GM10847 (cell line): ENCODE measurements around the gene PTPRN2.

Experiments used
- POLR2A ChIP-seq: IDR thresholded peaks from 2 replicates; pipeline ENCODE4 v1.6.1; 2011; ENCODE audit not compliant: insufficient read length; ENCODE audit errors: extremely low read depth

Gene PTPRN2

DNA sequence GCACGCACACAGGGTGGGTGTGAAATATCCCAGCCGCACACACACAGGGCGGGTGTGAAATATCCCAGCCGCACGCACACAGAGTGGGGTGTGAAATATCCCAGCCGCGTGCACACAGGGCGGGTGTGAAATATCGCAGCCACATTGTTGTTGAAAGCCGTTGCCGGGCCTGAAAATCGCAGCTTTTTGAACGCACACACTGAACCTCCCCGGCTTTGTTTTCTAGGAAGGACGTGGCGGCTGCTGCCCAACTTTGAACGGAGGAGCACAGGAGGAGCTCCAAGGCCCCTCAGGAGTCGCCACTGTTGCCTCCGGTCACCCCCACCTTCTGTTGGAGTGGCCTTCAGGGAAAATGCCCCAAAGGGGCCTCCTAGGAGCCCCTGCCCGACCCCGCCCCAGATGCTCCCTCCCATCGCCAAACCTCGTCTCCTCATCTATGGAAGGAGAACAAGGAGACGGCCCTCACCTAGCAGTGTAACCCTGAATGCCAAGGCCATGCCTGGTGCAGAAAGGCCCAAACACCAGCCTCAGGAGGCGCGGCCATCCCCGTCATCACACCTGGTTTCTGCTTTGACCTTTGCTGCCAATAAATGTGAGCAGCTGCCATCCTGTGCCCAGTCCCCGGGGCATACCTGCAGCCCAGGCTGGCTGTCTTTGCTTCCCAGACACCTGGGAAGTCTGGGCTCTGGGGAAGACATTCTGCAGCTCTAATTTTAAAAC is 318.6 kb downstream of the PTPRN2 start:
- no peak for TF ChIP-seq POLR2A

- no peak for TF ChIP-seq POLR2A
Measured at GRCh38 chr7:158267742-158268435, 319.7 kb downstream of the PTPRN2 start.

DNA sequence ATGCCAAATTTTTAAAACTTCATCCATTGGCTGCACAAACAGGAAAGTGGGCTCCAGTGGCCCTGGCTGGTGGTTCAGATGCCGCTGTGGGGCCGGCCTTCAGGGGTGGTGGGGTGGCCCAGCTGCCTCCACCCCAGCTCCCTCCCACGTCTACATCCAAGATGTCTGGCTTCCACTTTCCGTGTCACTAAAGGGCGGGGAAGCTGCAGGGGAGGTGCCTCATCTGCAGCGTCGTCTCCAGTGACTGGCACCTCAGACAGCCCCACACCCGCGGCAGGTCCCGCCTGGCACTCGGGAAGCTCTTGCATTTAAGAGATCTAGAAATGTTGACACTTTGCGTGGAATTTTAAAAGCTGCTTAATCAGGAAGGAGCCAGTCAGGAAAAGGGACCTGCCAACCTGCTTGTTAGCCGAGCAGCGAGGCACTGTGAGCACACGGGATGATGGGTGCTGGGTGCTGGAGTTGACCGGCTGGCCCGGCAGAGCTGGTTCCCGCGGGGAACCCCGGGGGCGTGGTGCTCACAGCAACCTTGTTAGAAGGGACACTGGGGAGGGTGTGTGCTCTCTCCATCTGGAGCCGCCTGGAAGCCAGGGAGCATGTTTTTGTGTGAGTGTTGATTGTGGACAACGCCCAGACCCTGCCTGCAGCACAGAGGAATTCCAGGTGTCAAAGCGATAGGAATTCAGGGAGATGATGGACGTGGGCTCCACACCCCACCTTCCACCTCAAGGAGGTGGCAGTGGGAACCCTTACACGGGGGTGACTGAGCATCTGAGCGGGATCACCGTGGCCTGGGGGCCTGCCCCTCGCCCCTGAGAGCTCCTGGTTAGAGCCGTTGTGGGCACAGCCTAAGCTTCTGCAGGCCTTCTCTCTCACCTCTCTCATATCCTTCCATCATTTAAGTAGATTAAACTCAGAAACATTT is 320.5 kb downstream of the PTPRN2 start:
- TF ChIP-seq POLR2A = no peak

DNA sequence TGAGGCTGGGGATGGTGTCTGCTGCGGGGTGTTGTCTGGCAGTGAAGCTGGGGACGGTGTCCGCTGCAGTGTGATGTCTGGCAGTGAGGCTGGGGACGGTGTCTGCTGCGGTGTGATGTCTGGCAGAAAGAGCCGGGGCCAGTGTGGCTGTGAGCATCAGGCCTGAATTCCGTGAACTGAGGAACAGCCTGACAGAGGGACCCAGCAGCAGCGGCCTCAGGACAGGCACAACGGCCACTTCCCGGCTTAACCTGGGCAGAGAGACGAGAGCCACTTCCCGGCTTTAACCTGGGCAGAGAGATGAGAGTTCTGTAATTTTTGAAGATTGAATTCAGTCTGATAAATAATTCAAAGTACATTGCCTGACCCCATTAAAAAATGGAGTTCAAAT is 321.2 kb downstream of the PTPRN2 start:
- no peak for TF ChIP-seq POLR2A

- no peak for TF ChIP-seq POLR2A
Measured at GRCh38 chr7:158265743-158266080, 321.9 kb downstream of the PTPRN2 start.

DNA sequence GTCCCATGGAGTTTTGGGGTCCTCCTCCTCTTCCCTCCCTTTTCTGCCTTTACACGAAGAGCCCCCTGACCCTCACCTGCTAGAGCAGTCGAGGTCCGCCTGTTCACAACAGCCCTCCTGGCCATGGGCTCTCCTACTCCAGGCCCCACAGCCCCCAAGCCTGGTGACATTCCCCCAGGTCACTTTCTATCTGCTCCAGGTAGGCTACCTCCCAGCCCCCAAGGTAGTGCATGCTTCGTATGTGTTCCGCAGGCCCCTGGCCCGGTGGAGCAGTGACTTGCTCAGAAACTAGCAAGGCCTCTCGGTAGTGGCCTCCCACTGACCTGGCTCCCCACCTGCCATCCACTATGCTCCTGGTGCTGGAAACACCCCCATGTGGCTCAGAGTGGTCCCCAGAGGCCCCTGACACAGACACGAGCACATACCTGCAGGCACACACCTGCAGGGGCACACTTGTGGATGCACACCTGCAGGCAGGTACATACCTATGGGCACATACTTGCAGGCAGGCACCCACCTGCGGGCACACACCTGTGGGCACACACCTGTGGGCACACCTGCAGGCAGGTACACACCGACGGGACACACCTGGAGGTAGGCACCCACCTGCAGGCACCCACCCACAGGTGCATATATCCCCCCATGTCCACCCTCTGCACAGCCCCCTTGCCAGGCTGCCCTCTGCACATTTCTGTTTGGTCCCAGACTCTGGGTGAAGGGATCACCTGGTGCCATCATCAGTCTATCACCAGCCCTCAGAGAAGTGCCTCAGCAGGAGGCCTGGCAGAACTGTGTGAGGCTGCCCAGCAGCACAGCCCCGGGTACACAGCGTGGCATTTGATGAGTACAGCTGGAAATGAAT is 322.5 kb downstream of the PTPRN2 start:
- TF ChIP-seq POLR2A = no peak

GRCh38 chr7:158263964-158264748 is 323.5 kb downstream of the PTPRN2 start:
- no peak for TF ChIP-seq POLR2A

- no peak for TF ChIP-seq POLR2A
Measured at GRCh38 chr7:158263110-158263963, 324.3 kb downstream of the PTPRN2 start.

DNA sequence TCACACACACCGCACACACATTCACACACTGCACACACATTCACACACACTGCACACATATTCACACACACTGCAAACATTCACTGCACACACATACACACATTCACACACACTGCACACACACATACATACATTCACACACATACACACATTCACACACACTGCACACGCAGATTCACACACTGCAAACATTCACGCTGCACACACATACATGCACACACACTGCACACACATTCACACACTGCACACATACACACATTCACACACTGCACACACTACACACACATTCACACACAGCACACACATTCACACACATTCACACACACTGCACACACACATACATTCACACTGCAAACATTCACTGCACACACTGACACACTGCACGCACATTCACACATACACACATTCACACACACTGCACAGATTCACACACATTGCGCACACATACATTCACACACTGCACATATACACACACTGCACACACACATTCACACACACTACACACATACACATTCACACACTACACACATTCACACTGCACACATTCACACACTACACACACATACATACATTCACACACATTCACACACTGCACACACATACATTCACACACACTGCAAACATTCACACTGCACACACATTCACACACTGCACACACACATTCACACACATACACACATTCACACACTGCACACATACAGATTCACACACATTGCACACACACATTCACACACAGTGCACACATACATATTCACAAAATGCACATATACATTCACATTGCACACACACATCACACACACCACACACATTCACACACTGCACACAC is 325.1 kb downstream of the PTPRN2 start:
- TF ChIP-seq POLR2A = no peak

DNA sequence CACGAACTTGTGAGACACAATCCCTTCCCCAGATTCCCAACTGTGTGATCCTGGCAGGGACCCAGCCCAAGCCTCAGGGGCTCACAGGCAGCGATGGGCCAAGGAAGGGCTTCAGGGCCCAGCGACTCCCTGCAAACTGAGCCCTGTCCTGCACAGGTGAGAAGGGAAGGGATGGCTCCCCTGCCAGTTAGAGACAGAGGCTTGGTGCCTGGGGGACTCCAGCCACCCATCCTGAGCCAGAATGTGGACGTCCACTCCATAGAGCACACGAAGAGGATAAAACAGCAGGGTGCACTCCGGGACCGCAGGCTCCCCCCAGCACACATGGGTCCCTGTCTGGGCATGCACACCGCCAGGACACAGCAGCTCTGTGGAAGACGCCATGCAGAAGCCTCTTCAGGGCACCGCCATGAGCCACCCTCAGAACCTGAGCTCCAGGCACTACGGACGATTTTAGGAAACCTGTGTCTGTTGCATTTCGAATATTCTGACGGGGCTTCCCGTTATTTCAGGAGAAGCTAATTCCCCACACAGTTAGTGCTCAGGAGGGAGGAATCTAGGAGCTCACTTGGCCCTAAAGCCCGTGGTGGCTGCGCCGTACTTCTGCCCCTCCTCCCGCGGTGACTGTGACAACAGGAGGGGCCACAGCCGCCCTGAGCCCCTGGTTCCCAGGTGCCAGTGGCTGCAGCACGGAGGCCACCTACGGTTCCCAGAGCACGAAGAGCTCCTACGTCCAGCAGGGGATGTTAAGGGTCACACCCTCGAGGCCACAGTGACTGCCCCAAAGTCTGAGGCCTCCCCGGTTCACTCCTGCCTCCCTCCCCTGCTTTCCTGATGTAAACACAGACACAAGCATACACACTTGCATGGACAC is 326.0 kb downstream of the PTPRN2 start:
- no peak for TF ChIP-seq POLR2A

DNA sequence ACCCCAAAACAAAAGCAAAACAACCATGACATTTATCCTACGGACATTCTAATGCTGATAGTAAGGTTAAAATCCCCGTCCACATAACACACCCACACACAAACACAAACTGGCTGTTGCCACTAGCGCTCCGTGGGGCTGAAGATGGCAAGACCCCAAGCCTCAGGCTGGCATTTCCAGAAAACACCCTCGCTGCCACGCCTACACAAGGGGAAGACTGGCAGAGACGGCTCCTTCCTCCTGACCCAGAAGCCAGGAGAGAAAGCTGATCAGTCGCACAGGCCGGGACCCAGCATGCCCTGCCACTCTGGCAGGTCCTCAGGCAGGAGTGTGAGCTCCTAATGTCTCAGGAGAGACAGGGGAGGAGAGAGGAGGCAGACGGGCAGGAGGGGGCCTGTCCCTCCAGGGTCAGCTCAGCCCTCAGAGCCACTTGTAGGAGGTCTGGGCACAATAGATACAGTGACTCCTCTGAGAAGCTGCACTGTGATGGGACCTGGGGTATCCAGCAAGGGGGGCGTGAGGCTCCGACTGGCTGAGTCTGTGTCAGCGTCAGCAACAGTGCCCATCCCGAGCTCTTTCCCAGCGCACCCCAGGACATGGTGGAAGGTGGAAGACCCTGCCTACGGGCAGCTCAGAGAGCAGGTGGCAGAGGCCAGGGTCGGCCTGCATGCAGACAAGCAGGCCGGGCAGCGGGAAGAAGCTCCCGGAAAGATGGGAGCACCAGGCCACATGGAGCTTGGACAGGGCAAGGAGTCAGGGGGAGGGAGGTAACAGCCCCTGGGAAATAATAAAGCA is 326.9 kb downstream of the PTPRN2 start:
- TF ChIP-seq POLR2A = no peak
